ENCODE measurements around the gene KCNH2.
A peak's percentile ranks its signal among the peaks of the same experiment; 100 is the strongest.

Gene KCNH2

DNA sequence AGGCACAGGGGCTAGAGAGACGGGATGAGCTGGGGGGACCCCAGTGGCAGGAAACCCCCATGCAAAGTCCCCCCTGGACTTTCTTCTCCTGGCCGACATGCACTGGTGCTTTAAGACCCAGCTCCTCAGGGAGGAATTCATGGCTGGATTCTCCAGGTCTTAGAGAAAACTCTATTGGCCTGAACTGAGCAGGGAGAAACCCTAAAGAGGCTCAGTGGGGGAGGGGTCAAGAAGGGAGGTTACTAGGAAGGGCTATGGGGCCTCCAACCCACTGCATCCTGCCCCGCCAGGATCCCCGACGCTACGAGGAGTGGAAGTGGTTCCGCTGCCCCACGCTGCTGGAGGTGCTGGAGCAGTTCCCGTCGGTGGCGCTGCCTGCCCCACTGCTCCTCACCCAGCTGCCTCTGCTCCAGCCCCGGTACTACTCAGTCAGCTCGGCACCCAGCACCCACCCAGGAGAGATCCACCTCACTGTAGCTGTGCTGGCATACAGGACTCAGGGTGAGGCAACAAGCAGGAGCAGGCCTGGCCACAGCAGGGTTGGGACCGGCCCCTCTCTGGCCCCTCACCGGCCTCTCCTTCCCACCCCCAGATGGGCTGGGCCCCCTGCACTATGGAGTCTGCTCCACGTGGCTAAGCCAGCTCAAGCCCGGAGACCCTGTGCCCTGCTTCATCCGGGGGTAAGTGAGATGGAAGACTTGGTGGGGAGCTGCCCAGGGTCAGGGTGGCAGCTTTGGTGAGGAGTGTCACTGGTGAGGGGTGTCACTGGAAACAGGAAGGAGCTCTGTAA lies 32.4 kb upstream of the KCNH2 start:
- DNase-seq = no peak

DNA sequence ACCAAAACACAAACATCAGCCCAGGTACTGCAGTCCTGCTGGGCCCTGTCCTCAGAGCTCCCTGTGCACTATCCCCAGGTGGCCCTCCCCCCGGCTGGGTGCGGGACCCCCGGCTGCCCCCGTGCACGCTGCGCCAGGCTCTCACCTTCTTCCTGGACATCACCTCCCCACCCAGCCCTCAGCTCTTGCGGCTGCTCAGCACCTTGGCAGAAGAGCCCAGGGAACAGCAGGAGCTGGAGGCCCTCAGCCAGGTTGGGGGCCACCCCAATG lies 31.9 kb upstream of the KCNH2 start:
- no peak for DNase-seq

DNA sequence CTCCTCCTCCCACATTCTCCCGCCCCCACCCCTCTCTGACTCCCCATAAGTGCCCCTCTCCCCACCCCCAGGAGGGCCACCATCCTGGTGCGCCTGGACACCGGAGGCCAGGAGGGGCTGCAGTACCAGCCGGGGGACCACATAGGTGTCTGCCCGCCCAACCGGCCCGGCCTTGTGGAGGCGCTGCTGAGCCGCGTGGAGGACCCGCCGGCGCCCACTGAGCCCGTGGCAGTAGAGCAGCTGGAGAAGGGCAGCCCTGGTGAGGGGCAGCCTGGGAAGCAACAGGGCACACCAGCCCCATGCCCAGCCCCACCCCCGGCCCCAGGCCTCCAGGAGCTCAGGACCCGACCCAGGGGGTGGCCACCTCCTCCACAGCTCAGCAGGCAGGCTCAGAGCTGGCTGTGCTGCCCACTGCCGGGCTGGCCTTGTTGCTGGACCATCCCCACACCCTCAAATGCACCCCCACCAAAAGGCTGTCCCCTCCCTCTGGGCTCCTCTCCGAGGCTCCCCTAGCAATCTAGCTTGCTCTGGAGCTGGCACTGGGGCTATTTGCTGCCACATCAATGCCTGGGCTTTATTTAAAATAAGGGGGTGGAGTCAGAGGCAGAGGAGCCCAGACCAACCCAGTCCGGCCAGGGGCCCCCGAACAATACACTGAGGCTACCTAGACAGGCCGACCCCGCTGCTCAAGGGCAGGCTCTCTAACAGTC lies 31.4 kb upstream of the KCNH2 start:
- DNase-seq = no peak

DNA sequence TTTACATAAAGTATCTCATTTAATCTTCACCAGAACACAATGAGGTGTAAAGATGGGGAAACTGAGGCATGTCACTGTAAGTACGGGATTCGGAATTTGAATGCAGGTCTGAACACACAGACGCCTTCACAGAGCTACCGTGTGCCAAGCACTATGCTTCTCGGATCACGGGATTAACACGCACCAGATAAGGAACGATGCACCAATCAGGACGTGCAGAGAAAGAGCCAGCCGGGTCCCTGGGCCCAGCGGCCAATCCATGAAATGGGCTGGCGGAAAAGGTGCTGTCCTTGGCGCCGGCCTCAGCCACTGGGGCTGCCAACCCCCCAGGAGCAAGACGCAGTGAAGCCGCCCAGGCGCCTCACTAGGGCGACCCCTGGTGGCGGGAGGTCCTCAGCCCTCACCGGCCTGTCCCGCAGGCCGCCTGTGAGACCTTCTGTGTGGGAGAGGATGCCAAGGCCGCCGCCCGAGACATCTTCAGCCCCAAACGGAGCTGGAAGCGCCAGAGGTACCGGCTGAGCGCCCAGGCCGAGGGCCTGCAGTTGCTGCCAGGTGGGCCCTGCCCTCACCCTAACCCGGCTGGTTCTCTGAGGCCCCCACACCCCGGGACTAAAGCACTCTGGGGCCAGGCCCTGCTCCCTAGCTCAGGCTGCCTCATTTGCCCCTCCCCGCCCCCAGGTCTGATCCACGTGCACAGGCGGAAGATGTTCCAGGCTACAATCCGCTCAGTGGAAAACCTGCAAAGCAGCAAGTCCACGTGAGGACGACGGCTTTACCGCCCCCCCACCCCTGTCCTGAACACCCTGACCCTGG lies 30.6 kb upstream of the KCNH2 start:
- DNase-seq = no peak

DNA sequence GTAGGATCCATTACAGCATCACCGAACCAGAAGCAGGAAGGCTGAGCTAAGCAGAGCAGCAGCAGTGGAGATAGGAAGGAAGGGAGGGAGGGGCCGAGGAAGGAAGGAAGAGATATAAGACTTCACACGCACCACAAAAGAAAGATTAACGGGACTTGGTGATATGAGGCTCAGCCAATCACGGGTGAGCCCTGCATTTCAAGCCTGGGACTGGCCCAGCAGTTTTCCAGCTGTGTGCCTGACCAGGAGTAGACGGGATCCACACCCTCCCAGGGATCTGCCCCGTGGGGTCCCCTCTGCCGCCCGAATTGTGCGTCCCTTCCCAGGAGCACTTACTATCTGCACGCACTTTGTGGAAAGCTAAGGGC lies 30.0 kb upstream of the KCNH2 start:
- DNase-seq = no peak

DNA sequence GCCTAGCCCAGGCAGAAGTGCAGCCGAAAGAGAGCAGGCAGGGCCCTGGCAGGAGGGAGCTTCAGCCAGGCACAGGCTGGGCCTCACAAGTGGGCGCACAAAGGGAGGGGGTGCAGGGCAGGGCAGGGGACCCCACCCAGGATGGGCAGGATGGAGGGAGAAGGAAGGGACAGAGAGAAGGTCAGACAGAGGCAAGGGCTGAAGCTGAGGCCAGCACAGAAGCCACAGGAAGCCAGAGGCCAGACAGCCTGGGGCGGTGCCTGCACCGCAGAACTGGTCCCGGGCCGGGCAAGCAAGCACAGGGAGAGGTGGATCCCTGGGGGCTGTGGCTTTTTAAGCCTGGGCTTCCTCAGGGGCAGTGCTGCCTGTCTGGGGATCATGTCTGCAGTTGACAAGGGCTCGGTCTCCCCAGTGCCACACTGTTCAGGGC lies 29.4 kb upstream of the KCNH2 start:
- DNase-seq = no peak

DNA sequence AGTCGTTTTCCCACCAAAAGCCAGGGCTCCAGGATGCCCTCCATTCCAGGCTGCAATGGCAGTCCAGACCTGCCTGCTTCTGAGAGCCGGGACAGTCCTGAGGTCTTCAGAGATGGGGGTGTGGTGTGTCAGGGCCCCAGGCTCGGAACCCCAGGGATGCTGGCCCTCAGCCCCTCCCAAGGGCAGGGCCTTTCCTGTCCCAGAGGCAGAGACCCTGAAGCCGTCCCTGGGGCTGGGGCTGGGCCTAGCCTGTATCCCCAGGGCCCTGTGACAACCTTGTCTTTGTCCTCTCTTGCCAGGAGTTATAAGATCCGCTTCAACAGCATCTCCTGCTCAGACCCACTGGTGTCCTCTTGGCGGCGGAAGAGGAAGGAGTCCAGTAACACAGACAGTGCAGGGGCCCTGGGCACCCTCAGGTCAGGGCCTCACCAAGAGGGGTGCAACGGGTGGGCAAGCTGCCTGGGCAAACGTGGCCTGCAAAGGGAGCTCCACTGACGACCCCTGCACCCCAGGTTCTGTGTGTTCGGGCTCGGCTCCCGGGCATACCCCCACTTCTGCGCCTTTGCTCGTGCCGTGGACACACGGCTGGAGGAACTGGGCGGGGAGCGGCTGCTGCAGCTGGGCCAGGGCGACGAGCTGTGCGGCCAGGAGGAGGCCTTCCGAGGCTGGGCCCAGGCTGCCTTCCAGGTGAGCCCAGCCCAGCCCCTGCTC lies 28.6 kb upstream of the KCNH2 start:
- no peak for DNase-seq

DNA sequence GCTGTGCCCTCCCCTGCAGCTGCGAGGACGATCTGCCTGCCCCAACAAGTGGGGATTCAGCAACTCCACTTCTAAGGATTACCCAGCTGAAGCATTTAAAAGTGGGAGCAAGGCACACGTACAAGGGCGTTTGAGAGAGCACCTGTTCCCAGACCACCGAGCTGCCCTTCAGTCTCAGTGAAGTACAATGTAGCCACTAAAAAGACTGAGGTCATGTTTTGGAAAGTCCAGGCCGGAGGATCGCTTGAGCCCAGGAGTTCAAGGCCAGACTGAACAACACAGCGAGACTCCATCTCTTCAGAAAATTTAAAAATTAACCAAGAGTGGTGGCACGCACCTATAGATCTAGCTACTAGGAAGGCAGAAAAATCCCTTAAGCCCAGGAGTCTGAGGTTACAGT lies 27.4 kb upstream of the KCNH2 start:
- no peak for DNase-seq

DNA sequence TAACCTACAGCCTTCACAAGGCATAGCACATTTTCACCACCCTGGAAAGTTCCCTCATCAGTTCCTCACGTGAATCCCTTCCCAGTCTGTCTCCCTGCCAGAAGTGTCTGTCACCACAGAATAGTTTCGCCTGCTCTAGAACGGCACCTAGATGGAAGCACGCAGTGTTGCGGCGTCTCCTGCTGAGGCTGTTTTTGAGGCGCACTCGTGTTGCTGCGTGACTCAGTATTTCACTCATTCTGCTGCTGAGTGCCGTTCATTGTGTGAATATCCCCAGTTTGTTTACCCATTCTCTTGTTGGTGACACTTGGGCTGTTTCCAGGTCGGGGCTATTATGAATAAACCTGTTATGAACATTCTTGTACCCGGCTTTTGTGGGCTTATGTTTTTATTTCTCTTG lies 25.5 kb upstream of the KCNH2 start:
- DNase-seq = peak; percentile 36 to 77

DNA sequence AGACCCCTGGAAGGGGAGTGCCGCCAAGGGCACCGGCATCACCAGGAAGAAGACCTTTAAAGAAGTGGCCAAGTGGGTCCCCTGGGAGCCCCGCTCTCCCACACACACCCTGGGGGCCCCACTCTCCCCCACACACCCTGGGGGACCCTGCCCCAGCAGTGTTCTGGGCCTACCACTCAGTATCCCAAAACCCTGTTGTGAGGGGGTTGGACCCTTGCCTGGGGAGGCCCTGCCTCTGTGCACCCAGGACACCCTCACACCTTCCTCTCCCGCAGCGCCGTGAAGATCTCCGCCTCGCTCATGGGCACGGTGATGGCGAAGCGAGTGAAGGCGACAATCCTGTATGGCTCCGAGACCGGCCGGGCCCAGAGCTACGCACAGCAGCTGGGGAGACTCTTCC lies 23.4 kb upstream of the KCNH2 start:
- no peak for DNase-seq

DNA sequence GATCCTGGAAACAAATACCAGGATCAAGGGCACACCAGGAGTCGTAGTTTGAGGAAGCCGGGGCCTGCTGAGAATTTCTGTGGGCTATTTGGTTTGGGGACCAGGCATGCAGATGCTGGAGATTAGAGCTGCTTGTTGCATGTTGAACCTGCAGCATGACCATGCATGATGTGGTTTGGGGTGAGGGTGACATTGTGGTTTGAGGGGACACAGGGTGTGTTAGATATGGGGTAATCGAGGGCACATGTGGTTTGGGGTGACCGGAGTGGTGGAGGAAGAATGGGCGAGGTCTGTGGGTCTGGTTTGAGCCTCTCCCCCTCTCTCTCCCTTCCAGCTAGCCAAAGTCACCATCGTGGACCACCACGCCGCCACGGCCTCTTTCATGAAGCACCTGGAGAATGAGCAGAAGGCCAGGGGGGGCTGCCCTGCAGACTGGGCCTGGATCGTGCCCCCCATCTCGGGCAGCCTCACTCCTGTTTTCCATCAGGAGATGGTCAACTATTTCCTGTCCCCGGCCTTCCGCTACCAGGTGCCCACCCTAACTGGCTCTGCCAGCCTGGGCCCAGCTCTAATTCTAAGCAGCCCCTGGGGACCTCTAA lies 22.9 kb upstream of the KCNH2 start:
- no peak for DNase-seq

DNA sequence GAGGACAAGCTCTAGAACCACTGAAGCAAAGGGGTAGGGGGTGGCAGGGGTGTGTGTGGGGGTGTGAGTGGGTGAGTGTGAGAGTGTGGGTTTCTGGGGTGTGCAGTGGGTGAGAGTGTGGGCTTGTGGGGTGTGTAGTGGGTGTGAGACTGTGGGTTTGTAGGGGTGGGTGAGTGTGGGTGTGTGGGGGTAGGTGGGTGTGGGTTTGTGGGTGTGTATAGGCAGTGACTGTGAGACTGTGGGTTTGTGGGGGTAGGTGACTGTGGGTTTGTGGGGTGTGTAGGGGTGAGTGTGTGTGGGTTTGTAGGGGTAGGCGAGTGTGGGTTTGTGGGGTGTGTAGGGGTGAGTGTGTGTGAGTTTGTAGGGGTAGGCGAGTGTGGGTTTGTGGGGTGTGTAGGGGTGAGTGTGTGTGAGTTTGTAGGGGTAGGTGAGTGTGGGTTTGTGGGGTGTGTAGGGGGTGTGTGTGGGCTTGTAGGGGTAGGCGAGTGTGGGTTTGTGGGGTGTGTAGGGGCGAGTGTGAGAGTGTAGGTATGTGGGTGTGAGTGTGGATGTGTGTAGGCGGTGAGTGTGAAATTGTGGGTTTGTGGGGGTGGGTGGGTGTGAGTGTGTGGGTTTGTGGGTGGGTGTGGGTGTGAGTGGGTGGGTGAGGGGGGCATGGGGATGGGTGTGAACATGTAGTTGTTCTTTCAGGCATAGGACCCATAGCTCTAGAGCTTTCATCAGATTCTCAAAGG lies 21.5 kb upstream of the KCNH2 start:
- DNase-seq = no peak

DNA sequence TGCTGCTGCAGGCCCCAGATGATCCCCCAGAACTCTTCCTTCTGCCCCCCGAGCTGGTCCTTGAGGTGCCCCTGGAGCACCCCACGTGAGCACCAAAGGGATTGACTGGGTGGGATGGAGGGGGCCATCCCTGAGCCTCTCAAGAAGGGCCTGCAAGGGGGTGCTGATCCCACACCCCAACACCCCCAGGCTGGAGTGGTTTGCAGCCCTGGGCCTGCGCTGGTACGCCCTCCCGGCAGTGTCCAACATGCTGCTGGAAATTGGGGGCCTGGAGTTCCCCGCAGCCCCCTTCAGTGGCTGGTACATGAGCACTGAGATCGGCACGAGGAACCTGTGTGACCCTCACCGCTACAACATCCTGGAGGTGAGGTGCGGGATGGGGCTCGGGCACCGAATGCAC lies 20.9 kb upstream of the KCNH2 start:
- DNase-seq = no peak

DNA sequence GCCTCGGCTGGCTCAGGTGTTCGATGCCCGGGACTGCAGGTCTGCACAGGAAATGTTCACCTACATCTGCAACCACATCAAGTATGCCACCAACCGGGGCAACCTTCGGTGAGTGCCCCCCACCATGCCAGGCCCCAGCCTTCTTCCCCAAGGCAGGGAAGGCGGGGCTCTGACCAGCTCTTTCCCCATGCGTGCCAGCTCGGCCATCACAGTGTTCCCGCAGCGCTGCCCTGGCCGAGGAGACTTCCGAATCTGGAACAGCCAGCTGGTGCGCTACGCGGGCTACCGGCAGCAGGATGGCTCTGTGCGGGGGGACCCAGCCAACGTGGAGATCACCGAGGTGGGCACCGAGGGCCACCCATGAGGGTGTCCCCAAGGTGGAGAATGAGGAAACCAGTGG lies 20.2 kb upstream of the KCNH2 start:
- no peak for DNase-seq

DNA sequence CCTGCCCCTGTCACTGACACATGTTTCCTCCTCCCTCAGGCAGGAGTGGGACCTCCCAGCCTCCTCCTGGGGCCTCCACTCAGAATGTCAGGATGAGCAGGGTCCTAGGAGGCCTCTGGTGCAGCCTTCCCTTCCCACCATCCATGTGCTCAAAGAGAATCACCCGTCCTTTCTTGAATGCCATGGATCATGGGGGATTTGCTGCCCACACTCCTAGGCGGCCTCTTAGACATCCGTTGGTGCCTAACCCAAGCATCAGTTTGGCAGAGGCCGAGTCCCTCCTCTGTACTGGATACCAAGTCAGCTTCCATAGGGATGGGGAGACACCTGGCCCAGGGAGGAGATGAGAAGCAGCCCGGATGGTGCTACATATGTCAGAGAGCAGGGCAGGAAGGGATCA lies 19.7 kb upstream of the KCNH2 start:
- no peak for DNase-seq

DNA sequence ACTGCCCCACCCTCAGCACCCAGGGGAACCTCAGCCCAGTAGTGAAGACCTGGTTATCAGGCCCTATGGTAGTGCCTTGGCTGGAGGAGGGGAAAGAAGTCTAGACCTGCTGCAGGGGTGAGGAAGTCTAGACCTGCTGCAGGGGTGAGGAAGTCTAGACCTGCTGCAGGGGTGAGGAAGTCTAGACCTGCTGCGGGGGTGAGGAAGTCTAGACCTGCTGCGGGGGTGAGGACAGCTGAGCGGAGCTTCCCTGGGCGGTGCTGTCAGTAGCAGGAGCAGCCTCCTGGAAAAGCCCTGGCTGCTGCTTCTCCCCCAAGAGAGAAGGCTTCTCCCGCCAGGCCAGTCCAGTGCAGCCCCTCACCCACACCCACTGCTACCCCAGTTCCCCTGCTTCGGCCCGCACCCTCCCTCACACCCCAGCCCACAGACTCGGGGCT lies 19.0 kb upstream of the KCNH2 start:
- no peak for DNase-seq

DNA sequence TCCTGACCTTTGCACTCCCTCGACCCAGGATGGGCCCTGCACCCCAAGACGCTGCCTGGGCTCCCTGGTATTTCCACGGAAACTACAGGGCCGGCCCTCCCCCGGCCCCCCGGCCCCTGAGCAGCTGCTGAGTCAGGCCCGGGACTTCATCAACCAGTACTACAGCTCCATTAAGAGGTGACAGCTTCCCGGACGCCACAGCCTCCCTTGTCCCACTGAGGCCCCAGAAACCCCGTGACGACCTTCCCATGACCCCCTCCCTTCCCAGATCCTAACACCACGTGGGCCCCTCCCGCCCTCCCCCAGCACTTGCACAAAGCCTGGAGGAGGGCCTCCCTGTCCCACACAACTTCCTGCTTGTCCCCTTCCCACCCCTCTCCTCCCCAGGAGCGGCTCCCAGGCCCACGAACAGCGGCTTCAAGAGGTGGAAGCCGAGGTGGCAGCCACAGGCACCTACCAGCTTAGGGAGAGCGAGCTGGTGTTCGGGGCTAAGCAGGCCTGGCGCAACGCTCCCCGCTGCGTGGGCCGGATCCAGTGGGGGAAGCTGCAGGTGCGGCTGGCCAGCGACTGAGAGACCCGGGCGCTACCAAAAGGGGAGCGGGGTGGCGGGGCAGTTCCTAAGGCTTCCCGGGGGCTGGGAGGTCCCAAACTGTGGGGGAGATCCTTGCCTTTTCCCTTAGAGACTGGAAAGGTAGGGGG lies 18.4 kb upstream of the KCNH2 start:
- DNase-seq = no peak

DNA sequence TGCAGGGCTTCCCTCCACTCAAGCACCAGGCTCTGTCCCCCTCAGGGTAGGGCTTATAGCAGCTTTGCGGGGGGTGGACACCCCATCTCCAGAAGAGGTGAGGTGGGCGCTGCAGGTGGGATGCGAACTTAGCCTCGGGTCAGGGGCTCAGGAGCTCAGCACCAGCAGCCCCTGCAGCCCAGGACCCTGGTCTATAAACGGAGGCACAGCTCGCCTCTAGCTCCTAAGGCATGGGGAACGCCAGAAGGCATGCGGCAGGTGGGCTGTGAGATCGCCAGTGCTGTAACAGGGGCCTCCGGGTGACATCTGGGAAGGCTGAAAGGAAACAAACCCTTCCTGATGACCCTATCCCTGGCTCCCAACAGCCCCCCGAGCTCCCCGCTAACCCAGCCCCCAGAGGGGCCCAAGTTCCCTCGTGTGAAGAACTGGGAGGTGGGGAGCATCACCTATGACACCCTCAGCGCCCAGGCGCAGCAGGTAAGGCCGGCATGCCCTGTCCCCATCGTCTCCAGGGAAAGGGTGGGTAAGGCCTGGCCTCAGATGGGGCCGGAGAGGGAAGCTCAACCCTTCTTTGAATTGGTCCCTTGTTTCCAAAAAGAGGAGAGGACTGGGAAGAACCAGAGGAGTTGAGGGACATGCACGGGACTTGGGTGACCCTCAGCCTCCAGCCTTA lies 16.9 kb upstream of the KCNH2 start:
- no peak for DNase-seq

DNA sequence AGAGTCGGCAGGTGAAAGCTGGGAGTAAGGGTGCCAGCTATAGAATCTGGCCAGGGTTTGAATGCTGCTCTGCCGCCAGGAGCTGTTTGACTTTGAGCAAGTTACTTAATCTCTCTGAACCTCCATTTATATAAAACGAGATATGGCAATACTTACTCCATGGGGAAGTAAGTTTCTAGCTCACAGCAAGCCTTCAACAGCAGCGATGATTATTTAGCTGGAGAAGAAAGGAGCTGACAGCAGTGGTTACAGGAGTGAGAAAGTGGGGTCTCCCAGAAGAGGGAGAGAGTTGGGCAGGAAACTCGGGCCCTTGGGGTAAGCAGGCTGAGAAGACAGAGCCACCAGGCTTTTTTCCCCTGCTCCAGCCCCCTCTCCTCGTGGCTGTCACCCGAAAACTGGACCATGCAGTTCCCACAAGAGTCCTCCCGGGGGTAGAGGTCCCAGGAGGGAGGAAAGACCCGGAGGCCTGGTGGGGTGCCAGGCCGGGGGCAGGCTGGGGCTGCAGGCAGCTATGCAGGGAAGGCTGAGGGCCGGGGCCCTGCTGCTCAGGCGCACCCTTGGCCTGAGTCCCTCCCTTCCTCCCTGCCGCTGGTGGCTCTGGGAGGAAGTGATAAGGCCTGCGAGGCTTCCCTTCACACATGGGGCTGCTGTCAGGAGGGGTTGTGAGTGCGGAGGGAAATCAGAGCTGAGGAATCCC lies 16.2 kb upstream of the KCNH2 start:
- no peak for DNase-seq

DNA sequence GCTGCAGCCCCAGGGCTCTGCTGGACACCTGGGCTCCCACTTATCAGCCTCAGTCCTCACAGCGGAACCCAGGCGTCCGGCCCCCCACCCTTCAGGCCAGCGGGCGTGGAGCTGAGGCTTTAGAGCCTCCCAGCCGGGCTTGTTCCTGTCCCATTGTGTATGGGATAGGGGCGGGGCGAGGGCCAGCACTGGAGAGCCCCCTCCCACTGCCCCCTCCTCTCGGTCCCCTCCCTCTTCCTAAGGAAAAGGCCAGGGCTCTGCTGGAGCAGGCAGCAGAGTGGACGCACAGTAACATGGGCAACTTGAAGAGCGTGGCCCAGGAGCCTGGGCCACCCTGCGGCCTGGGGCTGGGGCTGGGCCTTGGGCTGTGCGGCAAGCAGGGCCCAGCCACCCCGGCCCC lies 15.4 kb upstream of the KCNH2 start:
- no peak for DNase-seq

Data from NCI-H2081 (cell line).